Measurements from ENCODE around the gene SEMA6D. TPM values are rescaled to one million over a fixed set of nuclear protein-coding genes. Genes with fewer than 3 reads are reported as not detected.

SEMA6D gene
- total RNA-seq, 1 experiment from 2014 or later: 0.03 TPM

- in situ Hi-C loops (cut with HindIII; ENCODE audit: low pct_unique_long_range_greater_than_20kb, low sequenced_read_pairs): no loop called here
- no peak overlapping the region for H3K27ac ChIP-seq (ENCODE audit: low read length)
- TF ChIP-seq SIN3A (IDR thresholded peaks at IDR 0.05; ENCODE audit: borderline replicate concordance, insufficient read depth, low read depth, low read length) (no peak), TCF7L2 (IDR thresholded peaks at IDR 0.05; ENCODE audit: low read depth, low read length) (no peak), REST (IDR thresholded peaks at IDR 0.05; ENCODE audit: insufficient read depth in 1 of 2, low read depth in 2 of 2, low read length in 1 of 2) (no peak), CTCF (IDR thresholded peaks at IDR 0.05) (no peak), POLR2AphosphoS5 (IDR thresholded peaks at IDR 0.05; ENCODE audit: low read depth, low read length) (no peak)
- POLR2A ChIA-PET: no interaction called here
- CTCF ChIA-PET: no interaction called here
- H3K4me3 ChIP-seq (ENCODE audit: low read depth in 2 of 2, low read length in 2 of 2): no peak overlapping the region
- intact Hi-C loops (cut with micrococcal nuclease; ENCODE audit: unreplicated experiment): loop anchor here (10.0 kb wide), 1 partner anchor 584 kb away; no protein-coding TSS in a partner anchor
- H3K36me3 ChIP-seq (ENCODE audit: control insufficient read depth, insufficient read depth, low read length): no peaks in the 10 kb centered on the region
- BruUV-seq (replicated peaks): no TSS peak
- DNase-seq (ENCODE audit: low read depth, low spot score) (no peak), ATAC-seq (no peak)
- H3K9me3 ChIP-seq (ENCODE audit: control insufficient read depth, insufficient read depth, low read depth, low read length): no peaks in the 10 kb centered on the region
- H3K4me1 ChIP-seq (ENCODE audit: control insufficient read depth, insufficient read depth, low read length): no peaks in the 10 kb centered on the region
- no peaks in the 10 kb centered on the region for H3K27me3 ChIP-seq (ENCODE audit: control insufficient read depth, insufficient read depth, low read length)
Measured at GRCh38 chr15:47778263-47778770, 61.0 kb downstream of the SEMA6D start.

DNA sequence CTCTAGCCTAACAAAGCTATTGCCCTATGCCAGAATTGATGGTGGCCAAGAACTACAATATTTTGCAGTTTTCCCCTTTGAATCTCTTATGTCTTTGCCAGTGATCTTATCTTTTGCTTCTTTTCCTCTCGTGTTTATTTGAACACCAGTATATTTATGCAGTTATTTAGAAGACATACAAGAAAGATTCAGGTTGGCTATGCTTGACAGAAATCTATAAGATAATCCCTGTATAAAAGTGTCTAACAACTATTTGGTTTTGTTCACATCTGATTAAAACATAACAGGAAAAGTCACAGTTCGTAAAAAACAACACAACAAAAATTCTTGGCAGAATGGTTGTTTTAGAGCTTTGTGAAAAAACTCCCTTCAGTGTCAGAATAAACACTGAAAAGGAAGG lies 63.7 kb downstream of the SEMA6D start:
- no peaks in the 10 kb centered on the region for H3K27me3 ChIP-seq (ENCODE audit: control insufficient read depth, insufficient read depth, low read length)
- TF ChIP-seq POLR2AphosphoS5 (IDR thresholded peaks at IDR 0.05; ENCODE audit: low read depth, low read length) (no peak), REST (IDR thresholded peaks at IDR 0.05; ENCODE audit: insufficient read depth in 1 of 2, low read depth in 2 of 2, low read length in 1 of 2) (no peak), SIN3A (IDR thresholded peaks at IDR 0.05; ENCODE audit: borderline replicate concordance, insufficient read depth, low read depth, low read length) (no peak), TCF7L2 (IDR thresholded peaks at IDR 0.05; ENCODE audit: low read depth, low read length) (no peak), CTCF (IDR thresholded peaks at IDR 0.05) (no peak)
- in situ Hi-C loops (cut with HindIII; ENCODE audit: low pct_unique_long_range_greater_than_20kb, low sequenced_read_pairs): no loop called here
- H3K9me3 ChIP-seq (ENCODE audit: control insufficient read depth, insufficient read depth, low read depth, low read length): no peaks in the 10 kb centered on the region
- no peak for DNase-seq (ENCODE audit: low read depth, low spot score)
- no peak for ATAC-seq
- no peaks in the 10 kb centered on the region for H3K36me3 ChIP-seq (ENCODE audit: control insufficient read depth, insufficient read depth, low read length)
- no TSS peak for BruUV-seq (replicated peaks)
- ChIA-PET POLR2A (no interaction called here), CTCF (no interaction called here)
- H3K4me3 ChIP-seq (ENCODE audit: low read depth in 2 of 2, low read length in 2 of 2): no peak overlapping the region
- H3K4me1 ChIP-seq (ENCODE audit: control insufficient read depth, insufficient read depth, low read length): no peaks in the 10 kb centered on the region
- no peak overlapping the region for H3K27ac ChIP-seq (ENCODE audit: low read length)
- intact Hi-C loops (cut with micrococcal nuclease; ENCODE audit: unreplicated experiment): no loop called here

All from Panc1 (cell line).